CD4-positive, alpha-beta T cell (primary cell): ENCODE measurements around the gene APOBEC3A. TPM values are rescaled to one million over a fixed set of nuclear protein-coding genes. Genes with fewer than 3 reads are reported as not detected.
A peak's percentile ranks its signal among the peaks of the same experiment; 100 is the strongest.
"Not testable (repeated sequence)": the region's sequence is repeated elsewhere in the genome, so short reads cannot be mapped to it uniquely, and the experiment has no call there.

Source experiments
- ATAC-seq: fragments of 200-7000 bp; cut with Tn5 transposase; one replicate; pipeline ENCODE4 v1.10.0; 2022; ENCODE audit warnings: mild to moderate bottlenecking; ENCODE audit not compliant: poor library complexity
- CTCF ChIA-PET: fragments of 350-600 bp; sonication (Branson Sonifier 250); formaldehyde crosslinking; loops from one replicate; lab custom pipeline; 2021; ENCODE audit warnings: antibody characterized with exemption, inconsistent platforms; lab: Charles Lee
- POLR2A ChIA-PET: fragments of 350-600 bp; sonication (Branson Sonifier 250); formaldehyde crosslinking; loops from one replicate; lab custom pipeline; 2021; ENCODE audit warnings: antibody characterized with exemption, inconsistent platforms; lab: Charles Lee
- DNase-seq, 14 experiments: peaks; one replicate each; pipeline ENCODE4 v3.0.0-alpha.2; 2013 to 2020; ENCODE audit warnings: mixed read lengths in 2 of 14
- H3K27ac ChIP-seq, 2 donors: one replicate each; pipeline versions ENCODE4 v1.5.1 to v1.7.0; 2013; ENCODE audit warnings: low read length in 2 of 2, low read depth in 1 of 2, mild to moderate bottlenecking in 1 of 2
- H3K27me3 ChIP-seq, 2 experiments: 1 replicate in 1 of 2; 2 replicates in 1 of 2; pipeline versions ENCODE4 v1.6.1 to v1.7.0; 2013; ENCODE audit warnings: low read length in 2 of 2, control low read depth in 1 of 2, mild to moderate bottlenecking in 1 of 2, moderate library complexity in 1 of 2; ENCODE audit not compliant: insufficient read depth in 2 of 2, control insufficient read depth in 1 of 2
- H3K36me3 ChIP-seq: one replicate; pipeline ENCODE4 v1.6.1; 2013; ENCODE audit warnings: low read length, control low read depth; ENCODE audit not compliant: insufficient read depth
- H3K4me1 ChIP-seq: one replicate; pipeline ENCODE4 v1.6.1; 2013; ENCODE audit warnings: low read length, control low read depth; ENCODE audit not compliant: insufficient read depth
- H3K4me3 ChIP-seq: one replicate; pipeline ENCODE4 v1.5.1; 2013; ENCODE audit warnings: mild to moderate bottlenecking, low read length, moderate library complexity
- H3K9me3 ChIP-seq, 2 experiments: 1 replicate in 1 of 2; 2 replicates in 1 of 2; pipeline versions ENCODE4 v1.6.1 to v1.7.0; 2013; ENCODE audit warnings: low read length in 2 of 2, mild to moderate bottlenecking in 2 of 2, control low read depth in 1 of 2, moderate library complexity in 1 of 2; ENCODE audit not compliant: control insufficient read depth in 1 of 2, insufficient read depth in 1 of 2
- H3K27ac Mint-ChIP-seq: one replicate; pipeline ENCODE4 v1.8.0; 2020; ENCODE audit warnings: mixed read lengths
- H3K27me3 Mint-ChIP-seq: one replicate; pipeline ENCODE4 v1.8.0; 2021; ENCODE audit warnings: mixed read lengths
- H3K36me3 Mint-ChIP-seq: one replicate; pipeline ENCODE4 v1.8.0; 2021; ENCODE audit warnings: low read depth, mixed read lengths
- H3K4me1 Mint-ChIP-seq: one replicate; pipeline ENCODE4 v1.8.0; 2021; ENCODE audit warnings: low read depth, mixed read lengths
- H3K4me3 Mint-ChIP-seq: one replicate; pipeline ENCODE4 v1.8.0; 2020; ENCODE audit warnings: mild to moderate bottlenecking, mixed read lengths
- H3K9me3 Mint-ChIP-seq: one replicate; pipeline ENCODE4 v1.8.0; 2020; ENCODE audit warnings: mixed read lengths
- intact Hi-C, 2 experiments: fragments of 100-400 bp; cut with DNase I in 1 of 2; cut with micrococcal nuclease in 1 of 2; formaldehyde crosslinking; loops; one replicate each; pipeline versions ENCODE4 v1.15.1 to v1.9.0; 2023 to 2025; cut with DNase I, micrococcal nuclease
- total RNA-seq, 174 experiments: library from RNA in 2 of 174; stranded (reverse) in 2 of 174; gene quantifications; one replicate each; pipeline ENCODE4 v1.2.3 and lab custom pipeline; 2021 to 2026
- TF ChIP-seq, protein P1 (sequence below): fragments of 200-600 bp; IDR thresholded peaks from one replicate; pipeline ENCODE4 v1.8.0; 2022; ENCODE audit warnings: antibody characterized with exemption, mild to moderate bottlenecking

Gene APOBEC3A
- total RNA-seq, 2 experiments from 2014 or later = 0.74 to 1.6 TPM

DNA sequence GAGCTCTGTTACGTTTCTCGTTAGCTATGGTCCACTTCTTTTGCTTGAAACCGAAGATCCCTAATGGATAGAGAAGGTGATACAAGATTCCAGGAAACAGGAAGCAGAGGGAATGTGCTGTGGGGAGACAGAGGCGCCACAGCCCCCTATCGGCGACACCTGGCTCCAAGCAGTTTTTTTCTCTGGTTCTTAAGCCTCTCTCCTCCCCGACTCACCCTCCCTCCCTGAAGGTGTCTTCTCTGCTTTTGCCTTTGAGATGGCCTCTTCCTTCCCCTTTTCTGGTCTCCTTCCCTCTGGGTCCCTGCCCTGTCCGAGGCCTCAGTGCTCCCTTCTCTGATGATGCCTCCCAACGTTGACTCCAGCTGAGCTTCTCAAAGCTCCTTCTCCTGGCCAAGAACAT is 14.2 kb upstream of the APOBEC3A start:
- ATAC-seq (no peak), DNase-seq (peak in 2 of 14 experiments; percentile 32 to 36)
- no peak overlapping the region for H3K27ac ChIP-seq
- CTCF ChIA-PET = no interaction called here
- H3K9me3 Mint-ChIP-seq = no peaks in the 10 kb centered on the region
- H3K4me1 ChIP-seq = peaks cover 14% of the 10 kb centered on the region
- H3K4me3 Mint-ChIP-seq = no peak overlapping the region
- H3K36me3 Mint-ChIP-seq = no peaks in the 10 kb centered on the region
- intact Hi-C loops = no loop called here
- H3K27me3 Mint-ChIP-seq = peaks cover 84% of the 10 kb centered on the region
- H3K4me3 ChIP-seq = no peak overlapping the region
- H3K4me1 Mint-ChIP-seq = peaks cover 13% of the 10 kb centered on the region
- H3K9me3 ChIP-seq = no peaks in the 10 kb centered on the region
- POLR2A ChIA-PET = interaction anchor here (0.6 kb wide), 1 partner anchor 373 kb away, joined by 3 read pairs; no protein-coding TSS in a partner anchor
- no peak overlapping the region for H3K27ac Mint-ChIP-seq
- peaks cover 3 to 21% of the 10 kb centered on the region in 2 experiments for H3K27me3 ChIP-seq
- H3K36me3 ChIP-seq = no peaks in the 10 kb centered on the region
- TF ChIP-seq, protein P1, sequence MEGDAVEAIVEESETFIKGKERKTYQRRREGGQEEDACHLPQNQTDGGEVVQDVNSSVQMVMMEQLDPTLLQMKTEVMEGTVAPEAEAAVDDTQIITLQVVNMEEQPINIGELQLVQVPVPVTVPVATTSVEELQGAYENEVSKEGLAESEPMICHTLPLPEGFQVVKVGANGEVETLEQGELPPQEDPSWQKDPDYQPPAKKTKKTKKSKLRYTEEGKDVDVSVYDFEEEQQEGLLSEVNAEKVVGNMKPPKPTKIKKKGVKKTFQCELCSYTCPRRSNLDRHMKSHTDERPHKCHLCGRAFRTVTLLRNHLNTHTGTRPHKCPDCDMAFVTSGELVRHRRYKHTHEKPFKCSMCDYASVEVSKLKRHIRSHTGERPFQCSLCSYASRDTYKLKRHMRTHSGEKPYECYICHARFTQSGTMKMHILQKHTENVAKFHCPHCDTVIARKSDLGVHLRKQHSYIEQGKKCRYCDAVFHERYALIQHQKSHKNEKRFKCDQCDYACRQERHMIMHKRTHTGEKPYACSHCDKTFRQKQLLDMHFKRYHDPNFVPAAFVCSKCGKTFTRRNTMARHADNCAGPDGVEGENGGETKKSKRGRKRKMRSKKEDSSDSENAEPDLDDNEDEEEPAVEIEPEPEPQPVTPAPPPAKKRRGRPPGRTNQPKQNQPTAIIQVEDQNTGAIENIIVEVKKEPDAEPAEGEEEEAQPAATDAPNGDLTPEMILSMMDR = no peak

DNA sequence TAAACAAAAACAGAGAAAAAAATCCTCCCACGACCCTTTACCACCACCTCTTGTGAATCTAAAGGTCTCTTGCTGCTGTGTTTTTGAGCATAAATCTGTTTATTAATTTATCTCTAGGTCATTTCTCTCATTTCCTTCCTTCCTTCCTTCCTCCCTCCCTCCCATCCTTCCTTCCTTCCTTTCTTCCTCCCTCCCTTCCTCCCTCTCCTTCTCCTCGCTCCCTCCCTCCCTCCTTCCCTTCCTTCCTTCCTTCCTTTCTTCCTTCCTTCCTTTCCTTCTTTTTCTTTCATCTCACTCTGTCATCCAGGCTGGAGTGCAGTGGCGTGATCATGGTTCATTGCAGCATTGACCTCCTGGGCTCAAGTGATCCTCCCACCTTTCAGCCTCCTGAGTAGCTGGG is 13.5 kb upstream of the APOBEC3A start:
- DNase-seq = no peak
- Mint-ChIP-seq H3K4me1 (peaks cover 13% of the 10 kb centered on the region), H3K9me3 (no peaks in the 10 kb centered on the region), H3K27me3 (peaks cover 80% of the 10 kb centered on the region), H3K4me3 (no peak overlapping the region), H3K27ac (no peak overlapping the region), H3K36me3 (no peaks in the 10 kb centered on the region)
- H3K9me3 ChIP-seq = no peaks in the 10 kb centered on the region
- intact Hi-C loops = no loop called here
- no peaks in the 10 kb centered on the region for H3K36me3 ChIP-seq
- H3K27ac ChIP-seq = no peak overlapping the region
- no peak for ATAC-seq
- no peak overlapping the region for H3K4me3 ChIP-seq
- H3K27me3 ChIP-seq = peaks cover 3 to 21% of the 10 kb centered on the region in 2 experiments
- TF ChIP-seq, protein P1 = no peak
- CTCF ChIA-PET = no interaction called here
- H3K4me1 ChIP-seq = peaks cover 14% of the 10 kb centered on the region
- POLR2A ChIA-PET = no interaction called here

DNA sequence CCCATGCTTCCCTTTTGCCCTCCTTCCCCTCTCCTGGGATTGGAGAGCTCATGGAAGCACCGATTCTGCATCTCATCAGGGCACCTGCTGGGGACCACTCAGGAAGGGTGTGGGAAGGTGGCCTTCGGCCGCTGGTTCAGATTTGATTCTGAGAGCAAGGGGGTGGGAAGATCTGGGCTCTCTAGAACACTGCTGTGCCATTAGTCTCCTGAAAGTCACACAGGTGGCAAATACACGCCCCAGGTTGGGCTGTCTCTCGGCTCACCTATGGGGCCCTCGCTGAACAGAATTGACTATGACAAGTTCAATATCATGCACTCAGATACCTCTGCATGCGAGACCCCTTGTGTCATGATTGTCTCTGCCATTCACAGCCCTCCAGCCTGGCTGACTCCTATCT is 12.8 kb upstream of the APOBEC3A start:
- no peaks in the 10 kb centered on the region for H3K36me3 ChIP-seq
- Mint-ChIP-seq H3K36me3 (no peaks in the 10 kb centered on the region), H3K9me3 (no peaks in the 10 kb centered on the region), H3K4me1 (peaks cover 13% of the 10 kb centered on the region), H3K27me3 (peaks cover 77% of the 10 kb centered on the region), H3K27ac (no peak overlapping the region), H3K4me3 (no peak overlapping the region)
- DNase-seq (peak in 1 of 14 experiments; percentile 1), ATAC-seq (no peak)
- peaks cover 14% of the 10 kb centered on the region for H3K4me1 ChIP-seq
- peaks cover 3 to 18% of the 10 kb centered on the region in 2 experiments for H3K27me3 ChIP-seq
- no peak overlapping the region for H3K4me3 ChIP-seq
- POLR2A ChIA-PET = no interaction called here
- intact Hi-C loops = no loop called here
- no peaks in the 10 kb centered on the region for H3K9me3 ChIP-seq
- TF ChIP-seq, protein P1 = no peak
- H3K27ac ChIP-seq = no peak overlapping the region
- CTCF ChIA-PET = interaction anchor here (0.6 kb wide), 1 partner anchor 16 kb away, joined by 4 read pairs; no protein-coding TSS in a partner anchor

DNA sequence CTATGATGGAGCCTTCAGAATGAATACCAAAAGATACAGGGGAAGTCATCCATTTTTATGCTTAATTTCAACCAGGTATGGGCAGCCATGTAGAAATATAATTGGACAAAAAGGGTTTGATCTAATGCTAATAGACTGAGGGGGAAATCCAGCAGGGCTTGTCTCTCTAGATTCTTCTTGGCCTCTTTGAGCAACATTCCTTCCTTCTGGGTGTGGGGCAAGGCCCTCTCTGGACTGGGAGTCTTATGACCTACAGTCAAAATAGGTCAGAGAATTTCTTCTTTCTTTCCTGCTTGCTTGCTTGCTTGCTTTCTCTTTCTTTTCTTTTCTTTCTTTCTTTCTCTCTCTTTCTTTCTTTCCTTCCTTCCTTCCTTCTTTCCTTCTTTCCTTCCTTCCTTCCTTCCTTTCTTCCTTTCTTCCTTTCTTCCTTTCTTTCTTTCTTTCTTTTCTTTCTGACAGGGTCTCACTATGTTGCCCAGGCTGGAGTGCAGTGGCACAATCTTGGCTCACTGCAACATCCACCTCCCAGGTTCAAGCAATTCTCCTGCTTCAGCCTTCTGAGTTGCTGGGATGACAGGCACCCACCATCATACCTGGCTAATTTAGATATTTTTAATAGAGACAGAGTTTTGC is 11.6 kb upstream of the APOBEC3A start:
- DNase-seq, intact Hi-C loops, POLR2A ChIA-PET, H3K4me3 ChIP-seq, H3K9me3 Mint-ChIP-seq, H3K27ac ChIP-seq, H3K27ac Mint-ChIP-seq, CTCF ChIA-PET, ATAC-seq, H3K36me3 Mint-ChIP-seq, H3K9me3 ChIP-seq, H3K4me3 Mint-ChIP-seq, H3K36me3 ChIP-seq: not testable (repeated sequence)
- H3K4me1 Mint-ChIP-seq = peaks cover 13% of the 10 kb centered on the region
- H3K27me3 ChIP-seq = peaks cover 3 to 18% of the 10 kb centered on the region in 2 experiments
- peaks cover 67% of the 10 kb centered on the region for H3K27me3 Mint-ChIP-seq
- peaks cover 14% of the 10 kb centered on the region for H3K4me1 ChIP-seq
